Activated T-cell treated with anti-CD3 and anti-CD28 coated beads, Interleukin-2, amount 50 U/mL, for 4 hours (primary cell): ENCODE data around the gene IL5RA. TPM values are rescaled to one million over a fixed set of nuclear protein-coding genes. Genes with fewer than 3 reads are reported as not detected.

Source experiments
- ATAC-seq, 2 donors: fragments of 200-7000 bp; cut with Tn5 transposase; one replicate each; pipeline ENCODE4 v1.10.0; 2021
- DNase-seq: peaks from one replicate; pipeline ENCODE4 v3.0.0-alpha.2; 2020
- H3K27me3 Mint-ChIP-seq: one replicate; pipeline ENCODE4 v1.8.0; 2021; ENCODE audit warnings: low read depth, mixed read lengths
- H3K36me3 Mint-ChIP-seq: one replicate; pipeline ENCODE4 v1.8.0; 2022; ENCODE audit warnings: mixed read lengths; ENCODE audit not compliant: insufficient read depth
- H3K4me1 Mint-ChIP-seq: one replicate; pipeline ENCODE4 v1.8.0; 2021; ENCODE audit warnings: low read depth, mixed read lengths
- H3K4me3 Mint-ChIP-seq: one replicate; pipeline ENCODE4 v1.8.0; 2021; ENCODE audit warnings: mild to moderate bottlenecking, moderate library complexity, mixed read lengths
- H3K9me3 Mint-ChIP-seq: one replicate; pipeline ENCODE4 v1.8.0; 2021; ENCODE audit warnings: mixed read lengths
- total RNA-seq, 3 donors: library from RNA; stranded (reverse); gene quantifications; one replicate each; pipeline ENCODE4 v1.2.1, GENCODE V29; 2021

IL5RA gene
- total RNA-seq, 3 donors from 2014 or later: 0.10 to 0.35 (median 0.34) TPM

GRCh38 chr3:3065876-3066275 is 44.3 kb downstream of the IL5RA start:
- DNase-seq: no peak
- no peak overlapping the region for H3K4me3 Mint-ChIP-seq
- ATAC-seq: no peak
- H3K36me3 Mint-ChIP-seq: no peaks in the 10 kb centered on the region
- H3K27me3 Mint-ChIP-seq: no peaks in the 10 kb centered on the region
- no peaks in the 10 kb centered on the region for H3K9me3 Mint-ChIP-seq
- no peaks in the 10 kb centered on the region for H3K4me1 Mint-ChIP-seq

- no peaks in the 10 kb centered on the region for H3K9me3 Mint-ChIP-seq
Measured at GRCh38 chr3:3064297-3064696, 45.9 kb downstream of the IL5RA start.

GRCh38 chr3:3059645-3060044 is 50.5 kb downstream of the IL5RA start:
- ATAC-seq (no peak), DNase-seq (no peak)
- H3K27me3 Mint-ChIP-seq: no peaks in the 10 kb centered on the region

More at GRCh38 chr3:3064297-3064696, 45.9 kb downstream of the IL5RA start:
- H3K27me3 Mint-ChIP-seq: no peaks in the 10 kb centered on the region
- H3K4me3 Mint-ChIP-seq: no peak overlapping the region
- DNase-seq: no peak
- no peaks in the 10 kb centered on the region for H3K36me3 Mint-ChIP-seq
- no peak for ATAC-seq
- no peaks in the 10 kb centered on the region for H3K4me1 Mint-ChIP-seq

GRCh38 chr3:3053974-3054373 is 56.2 kb downstream of the IL5RA start:
- DNase-seq (no peak), ATAC-seq (peak in 1 of 2 donors; percentile 51)
- no peak overlapping the region for H3K4me3 Mint-ChIP-seq
- H3K27me3 Mint-ChIP-seq: no peaks in the 10 kb centered on the region
- H3K36me3 Mint-ChIP-seq: no peaks in the 10 kb centered on the region
- no peaks in the 10 kb centered on the region for H3K9me3 Mint-ChIP-seq
- no peaks in the 10 kb centered on the region for H3K4me1 Mint-ChIP-seq

More at GRCh38 chr3:3059645-3060044, 50.5 kb downstream of the IL5RA start:
- no peaks in the 10 kb centered on the region for H3K4me1 Mint-ChIP-seq
- H3K36me3 Mint-ChIP-seq: no peaks in the 10 kb centered on the region
- no peak overlapping the region for H3K4me3 Mint-ChIP-seq
- no peaks in the 10 kb centered on the region for H3K9me3 Mint-ChIP-seq

GRCh38 chr3:3038201-3038991 is 71.8 kb downstream of the IL5RA start:
- Mint-ChIP-seq H3K27me3 (peaks cover 9% of the 10 kb centered on the region), H3K4me1 (no peaks in the 10 kb centered on the region), H3K4me3 (no peak overlapping the region), H3K9me3 (no peaks in the 10 kb centered on the region), H3K36me3 (no peaks in the 10 kb centered on the region)
- DNase-seq: no peak
- ATAC-seq: no peak

- Mint-ChIP-seq H3K9me3 (no peaks in the 10 kb centered on the region), H3K4me1 (no peaks in the 10 kb centered on the region), H3K27me3 (peaks cover 9% of the 10 kb centered on the region), H3K36me3 (no peaks in the 10 kb centered on the region), H3K4me3 (no peak overlapping the region)
- ATAC-seq (no peak), DNase-seq (no peak)
Measured at GRCh38 chr3:3037156-3037555, 73.0 kb downstream of the IL5RA start.

GRCh38 chr3:3031326-3031725 is 78.8 kb downstream of the IL5RA start:
- no peak overlapping the region for H3K4me3 Mint-ChIP-seq
- DNase-seq: no peak
- H3K36me3 Mint-ChIP-seq: no peaks in the 10 kb centered on the region
- no peak for ATAC-seq
- H3K9me3 Mint-ChIP-seq: no peaks in the 10 kb centered on the region
- H3K4me1 Mint-ChIP-seq: peaks cover 12% of the 10 kb centered on the region
- no peaks in the 10 kb centered on the region for H3K27me3 Mint-ChIP-seq

GRCh38 chr3:3027976-3028567 is 82.1 kb downstream of the IL5RA start:
- Mint-ChIP-seq H3K36me3 (no peaks in the 10 kb centered on the region), H3K9me3 (no peaks in the 10 kb centered on the region), H3K4me1 (peaks cover 12% of the 10 kb centered on the region), H3K27me3 (peaks cover 3% of the 10 kb centered on the region), H3K4me3 (peak overlapping the region; percentile 23)
- no peak for DNase-seq
- peak; percentile 62 to 69 for ATAC-seq

GRCh38 chr3:3023111-3023745 is 86.9 kb downstream of the IL5RA start:
- DNase-seq (no peak), ATAC-seq (no peak)
- peaks cover 14% of the 10 kb centered on the region for H3K27me3 Mint-ChIP-seq
- no peak overlapping the region for H3K4me3 Mint-ChIP-seq
- H3K4me1 Mint-ChIP-seq: peaks cover 8% of the 10 kb centered on the region
- H3K9me3 Mint-ChIP-seq: no peaks in the 10 kb centered on the region
- H3K36me3 Mint-ChIP-seq: no peaks in the 10 kb centered on the region

GRCh38 chr3:3020209-3020608 is 90.0 kb downstream of the IL5RA start:
- Mint-ChIP-seq H3K9me3 (no peaks in the 10 kb centered on the region), H3K4me1 (no peaks in the 10 kb centered on the region), H3K27me3 (peaks cover 19% of the 10 kb centered on the region), H3K36me3 (no peaks in the 10 kb centered on the region), H3K4me3 (no peak overlapping the region)
- ATAC-seq (no peak), DNase-seq (no peak)

Other genes with a start within 250 kb of the IL5RA start
- 10 to 100 TPM; 42.8 to 48.1 (median 46.1) TPM for gene TRNT1, start 16.6 kb upstream of the IL5RA start, total RNA-seq
- 10 to 100 TPM; 34.8 to 40.4 (median 36.5) TPM for gene CRBN, start 69.3 kb upstream of the IL5RA start, total RNA-seq